Calu3 (cell line): ENCODE measurements around the gene PFKP. TPM values are rescaled to one million over a fixed set of nuclear protein-coding genes. Genes with fewer than 3 reads are reported as not detected.

ENCODE experiments used
- BruUV-seq: library from RNA; stranded (reverse); fragments of 400-500 nt; replicated peaks from 2 replicates; lab custom pipeline; 2021; lab: Mats Ljungman, UMichigan
- CTCF ChIA-PET: fragments of 300-600 bp; sonication (Branson Sonifier 250); formaldehyde crosslinking; loops from one replicate; lab custom pipeline; 2022; ENCODE audit warnings: antibody characterized with exemption; lab: Charles Lee
- DNase-seq: peaks from one replicate; pipeline ENCODE4 v3.0.0; 2022
- H3K27ac Mint-ChIP-seq: one replicate; pipeline ENCODE4 v1.8.0; 2022; ENCODE audit warnings: mixed read lengths; ENCODE audit not compliant: unreplicated experiment
- H3K27me3 Mint-ChIP-seq: one replicate; pipeline ENCODE4 v1.8.0; 2022; ENCODE audit warnings: mixed read lengths; ENCODE audit not compliant: unreplicated experiment
- H3K36me3 Mint-ChIP-seq: one replicate; pipeline ENCODE4 v1.8.0; 2022; ENCODE audit warnings: mild to moderate bottlenecking, moderate library complexity, mixed read lengths; ENCODE audit not compliant: insufficient read depth, unreplicated experiment
- H3K4me1 Mint-ChIP-seq: one replicate; pipeline ENCODE4 v1.8.0; 2022; ENCODE audit warnings: mild to moderate bottlenecking, low read depth, mixed read lengths; ENCODE audit not compliant: unreplicated experiment
- H3K4me3 Mint-ChIP-seq: one replicate; pipeline ENCODE4 v1.8.0; 2022; ENCODE audit warnings: mild to moderate bottlenecking, low read depth, moderate library complexity, mixed read lengths; ENCODE audit not compliant: unreplicated experiment
- H3K9me3 Mint-ChIP-seq: one replicate; pipeline ENCODE4 v1.8.0; 2022; ENCODE audit warnings: low read depth, mixed read lengths; ENCODE audit not compliant: unreplicated experiment
- CTCF ChIP-seq: fragments of 200-600 bp; IDR thresholded peaks from one replicate; pipeline ENCODE4 v1.8.0; 2022; ENCODE audit warnings: antibody characterized with exemption; ENCODE audit not compliant: unreplicated experiment
- intact Hi-C: fragments of 100-400 bp; cut with micrococcal nuclease; formaldehyde crosslinking; loops from one replicate; pipeline ENCODE4 v1.10.0; 2022; ENCODE audit not compliant: unreplicated experiment
- total RNA-seq: library from RNA; stranded (reverse); gene quantifications from 2 replicates; pipeline ENCODE4 v1.2.3, GENCODE V29; 2022

PFKP gene
- total RNA-seq, 1 experiment from 2014 or later: 272 TPM

GRCh38 chr10:3022027-3022426 is 45.3 kb upstream of the PFKP start:
- H3K27ac Mint-ChIP-seq: no peak overlapping the region
- H3K27me3 Mint-ChIP-seq: peaks cover 52% of the 10 kb centered on the region
- CTCF ChIA-PET: no interaction called here
- H3K36me3 Mint-ChIP-seq: no peaks in the 10 kb centered on the region
- H3K4me1 Mint-ChIP-seq: no peaks in the 10 kb centered on the region
- no TSS peak for BruUV-seq
- H3K9me3 Mint-ChIP-seq: peaks cover 2% of the 10 kb centered on the region
- no peak for DNase-seq
- no peak overlapping the region for H3K4me3 Mint-ChIP-seq
- no peak for TF ChIP-seq CTCF
- intact Hi-C loops: no loop called here

- Mint-ChIP-seq H3K4me3 (no peak overlapping the region), H3K4me1 (no peaks in the 10 kb centered on the region), H3K9me3 (peaks cover 2% of the 10 kb centered on the region), H3K27ac (no peak overlapping the region), H3K27me3 (peaks cover 67% of the 10 kb centered on the region), H3K36me3 (no peaks in the 10 kb centered on the region)
- no peak for TF ChIP-seq CTCF
- BruUV-seq: no TSS peak
- CTCF ChIA-PET: no interaction called here
- intact Hi-C loops: no loop called here
- DNase-seq: no peak
Measured at GRCh38 chr10:3023892-3024291, 43.5 kb upstream of the PFKP start.

DNA sequence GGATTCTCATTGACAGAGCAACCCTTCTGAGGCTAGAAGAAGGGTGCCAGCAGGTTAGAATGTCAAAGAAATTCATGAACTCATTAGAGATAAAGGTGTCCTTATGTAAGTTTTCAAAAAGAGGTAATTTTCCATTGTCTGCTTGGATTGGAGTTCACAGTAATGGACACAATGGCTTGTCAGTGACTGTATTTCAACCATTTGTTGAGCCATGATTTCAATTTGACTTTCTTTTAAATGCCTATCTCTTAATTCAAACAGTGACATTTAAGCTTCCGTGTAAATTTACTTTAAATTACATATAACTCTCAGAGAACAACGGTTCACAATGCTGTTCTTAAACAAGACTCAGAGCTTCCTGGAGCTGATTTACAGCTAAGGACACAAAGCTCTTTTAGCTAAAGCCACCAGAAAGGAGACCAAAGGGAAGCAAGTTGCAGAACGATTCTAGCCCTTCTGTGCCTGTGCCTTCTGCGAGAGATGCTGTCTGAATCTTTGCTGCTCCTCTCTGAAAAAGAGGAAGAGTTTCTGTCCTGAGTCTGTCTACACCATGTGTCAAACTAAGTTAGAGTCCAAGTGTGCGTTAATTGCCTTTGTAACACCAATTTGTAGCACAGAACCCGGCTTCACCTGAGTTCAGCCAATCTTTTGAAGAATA is 42.2 kb upstream of the PFKP start:
- Mint-ChIP-seq H3K27ac (no peak overlapping the region), H3K36me3 (no peaks in the 10 kb centered on the region), H3K4me1 (no peaks in the 10 kb centered on the region), H3K4me3 (no peak overlapping the region), H3K9me3 (peaks cover 2% of the 10 kb centered on the region), H3K27me3 (peaks cover 66% of the 10 kb centered on the region)
- no peak for TF ChIP-seq CTCF
- no TSS peak for BruUV-seq
- intact Hi-C loops: no loop called here
- CTCF ChIA-PET: interaction anchor here (0.7 kb wide), 1 partner anchor 1604 kb away, joined by 3 read pairs; no protein-coding TSS in a partner anchor
- DNase-seq: no peak

GRCh38 chr10:3027866-3028265 is 39.5 kb upstream of the PFKP start:
- no peaks in the 10 kb centered on the region for H3K4me1 Mint-ChIP-seq
- CTCF ChIA-PET: no interaction called here
- H3K36me3 Mint-ChIP-seq: no peaks in the 10 kb centered on the region
- H3K4me3 Mint-ChIP-seq: no peak overlapping the region
- peaks cover 55% of the 10 kb centered on the region for H3K27me3 Mint-ChIP-seq
- intact Hi-C loops: no loop called here
- H3K27ac Mint-ChIP-seq: no peak overlapping the region
- no peak for TF ChIP-seq CTCF
- DNase-seq: no peak
- BruUV-seq: no TSS peak
- H3K9me3 Mint-ChIP-seq: no peaks in the 10 kb centered on the region
